HEK293T (cell line): Measurements from ENCODE around the gene ARL15.
A peak's percentile ranks its signal among the peaks of the same experiment; 100 is the strongest.

Experiments used
- CTCF ChIA-PET: fragments of 350-600 bp; formaldehyde crosslinking; extraction: SDS; loops from one replicate; lab custom pipeline; 2021; ENCODE audit warnings: antibody characterized with exemption, inconsistent platforms; lab: Yijun Ruan, JAX
- POLR2A ChIA-PET: fragments of 350-600 bp; formaldehyde crosslinking; extraction: SDS; loops from one replicate; lab custom pipeline; 2020; ENCODE audit warnings: antibody characterized with exemption, inconsistent platforms; lab: Yijun Ruan, JAX
- DNase-seq: peaks from one replicate; pipeline ENCODE4 v3.0.0; 2012; ENCODE audit warnings: mixed read lengths; ENCODE audit errors: extremely low spot score
- ARNT ChIP-seq: fragments of 450-650 bp; IDR thresholded peaks from 2 replicates; pipeline ENCODE4 v1.6.1; 2017; ENCODE audit warnings: mild to moderate bottlenecking
- BHLHE40 ChIP-seq: fragments of 450-650 bp; IDR thresholded peaks from 2 replicates; pipeline ENCODE4 v1.6.1; 2016; ENCODE audit warnings: mild to moderate bottlenecking, moderate library complexity, borderline replicate concordance
- CTBP1 ChIP-seq: fragments of 450-650 bp; IDR thresholded peaks from 2 replicates; pipeline ENCODE4 v1.6.1; 2016; ENCODE audit warnings: borderline replicate concordance
- ELF4 ChIP-seq: fragments of 450-650 bp; IDR thresholded peaks from 2 replicates; pipeline ENCODE4 v1.6.1; 2017; ENCODE audit warnings: antibody characterized with exemption
- FOXA1 ChIP-seq: fragments of 450-650 bp; IDR thresholded peaks from 2 replicates; pipeline ENCODE4 v1.6.1; 2016; ENCODE audit warnings: mild to moderate bottlenecking
- FOXK2 ChIP-seq: fragments of 450-650 bp; IDR thresholded peaks from 2 replicates; pipeline ENCODE4 v1.6.1; 2016; ENCODE audit warnings: mild to moderate bottlenecking
- FOXM1 ChIP-seq: fragments of 450-650 bp; IDR thresholded peaks from 2 replicates; pipeline ENCODE4 v1.6.1; 2017; ENCODE audit warnings: mild to moderate bottlenecking, borderline replicate concordance
- HDGF ChIP-seq: fragments of 450-650 bp; IDR thresholded peaks from 2 replicates; pipeline ENCODE4 v1.6.1; 2017; ENCODE audit warnings: antibody characterized with exemption, borderline replicate concordance
- L3MBTL2 ChIP-seq: fragments of 450-650 bp; conservative IDR thresholded peaks from 2 replicates; pipeline ENCODE4 v1.6.1; 2016; ENCODE audit warnings: mild to moderate bottlenecking
- LEF1 ChIP-seq: fragments of 450-650 bp; IDR thresholded peaks from 2 replicates; pipeline ENCODE4 v1.6.1; 2017; ENCODE audit warnings: mild to moderate bottlenecking, borderline replicate concordance
- NFRKB ChIP-seq: fragments of 450-650 bp; IDR thresholded peaks from 2 replicates; pipeline ENCODE4 v1.6.1; 2016; ENCODE audit warnings: mild to moderate bottlenecking, moderate library complexity
- SP1 ChIP-seq: fragments of 450-650 bp; IDR thresholded peaks from 2 replicates; pipeline ENCODE4 v1.6.1; 2017
- SUZ12 ChIP-seq: fragments of 450-650 bp; IDR thresholded peaks from 2 replicates; pipeline ENCODE4 v1.6.1; 2016; ENCODE audit warnings: mild to moderate bottlenecking
- TARDBP ChIP-seq: fragments of 450-650 bp; IDR thresholded peaks from 2 replicates; pipeline ENCODE4 v1.6.1; 2016
- ZNF384 ChIP-seq: fragments of 450-650 bp; IDR thresholded peaks from 2 replicates; pipeline ENCODE4 v1.6.1; 2016
- TF ChIP-seq, protein P1 (sequence below): fragments of 450-650 bp; IDR thresholded peaks from 2 replicates; pipeline ENCODE4 v1.6.1; 2016

The ARL15 gene

GRCh38 chr5:54178991-54179390 is 131.4 kb downstream of the ARL15 start:
- no peak for TF ChIP-seq L3MBTL2
- TF ChIP-seq LEF1: no peak
- TF ChIP-seq ZNF384: no peak
- no peak for TF ChIP-seq TARDBP
- no peak for TF ChIP-seq BHLHE40
- TF ChIP-seq SP1: no peak
- TF ChIP-seq, protein P1, sequence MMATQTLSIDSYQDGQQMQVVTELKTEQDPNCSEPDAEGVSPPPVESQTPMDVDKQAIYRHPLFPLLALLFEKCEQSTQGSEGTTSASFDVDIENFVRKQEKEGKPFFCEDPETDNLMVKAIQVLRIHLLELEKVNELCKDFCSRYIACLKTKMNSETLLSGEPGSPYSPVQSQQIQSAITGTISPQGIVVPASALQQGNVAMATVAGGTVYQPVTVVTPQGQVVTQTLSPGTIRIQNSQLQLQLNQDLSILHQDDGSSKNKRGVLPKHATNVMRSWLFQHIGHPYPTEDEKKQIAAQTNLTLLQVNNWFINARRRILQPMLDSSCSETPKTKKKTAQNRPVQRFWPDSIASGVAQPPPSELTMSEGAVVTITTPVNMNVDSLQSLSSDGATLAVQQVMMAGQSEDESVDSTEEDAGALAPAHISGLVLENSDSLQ: no peak
- no peak for TF ChIP-seq SUZ12
- no peak for TF ChIP-seq HDGF
- no peak for TF ChIP-seq FOXK2
- no peak for TF ChIP-seq FOXM1
- no peak for TF ChIP-seq ARNT
- no peak for TF ChIP-seq NFRKB
- no peak for TF ChIP-seq FOXA1
- no peak for TF ChIP-seq CTBP1
- TF ChIP-seq ELF4: no peak

GRCh38 chr5:54178207-54178606 is 132.2 kb downstream of the ARL15 start:
- TF ChIP-seq LEF1 (no peak), SP1 (no peak), SUZ12 (no peak), FOXK2 (no peak), BHLHE40 (no peak), FOXM1 (no peak), NFRKB (no peak), ARNT (no peak), TARDBP (no peak), HDGF (no peak), L3MBTL2 (no peak), ELF4 (no peak), CTBP1 (no peak), FOXA1 (no peak), ZNF384 (no peak)
- TF ChIP-seq, protein P1: no peak
- POLR2A ChIA-PET: no interaction called here
- no peak for DNase-seq
- CTCF ChIA-PET: no interaction called here

More at GRCh38 chr5:54178991-54179390, 131.4 kb downstream of the ARL15 start:
- ChIA-PET POLR2A (no interaction called here), CTCF (no interaction called here)
- no peak for DNase-seq

GRCh38 chr5:54177058-54177457 is 133.3 kb downstream of the ARL15 start:
- POLR2A ChIA-PET: no interaction called here
- CTCF ChIA-PET: no interaction called here
- TF ChIP-seq FOXM1: no peak
- TF ChIP-seq NFRKB: no peak
- no peak for TF ChIP-seq BHLHE40
- TF ChIP-seq ARNT: no peak
- TF ChIP-seq SUZ12: no peak
- no peak for TF ChIP-seq LEF1
- TF ChIP-seq TARDBP: no peak
- no peak for TF ChIP-seq CTBP1
- no peak for TF ChIP-seq FOXK2
- TF ChIP-seq, protein P1: no peak
- TF ChIP-seq ZNF384: no peak
- no peak for TF ChIP-seq HDGF
- TF ChIP-seq L3MBTL2: no peak
- no peak for TF ChIP-seq FOXA1
- TF ChIP-seq SP1: no peak
- TF ChIP-seq ELF4: no peak
- DNase-seq: no peak

GRCh38 chr5:54176066-54176830 is 134.1 kb downstream of the ARL15 start:
- POLR2A ChIA-PET: no interaction called here
- CTCF ChIA-PET: no interaction called here
- DNase-seq: no peak
- TF ChIP-seq TARDBP: no peak
- TF ChIP-seq CTBP1: no peak
- no peak for TF ChIP-seq SP1
- TF ChIP-seq ZNF384: no peak
- no peak for TF ChIP-seq ELF4
- TF ChIP-seq LEF1: no peak
- TF ChIP-seq FOXM1: no peak
- TF ChIP-seq ARNT: no peak

- CTCF ChIA-PET: no interaction called here
- no peak for DNase-seq
- TF ChIP-seq, protein P1: 0 out of 2 replicates have a peak, but pooled peaks have one; percentile 20
- TF ChIP-seq ZNF384 (no peak), SP1 (no peak), BHLHE40 (no peak)
- POLR2A ChIA-PET: no interaction called here
Observed at GRCh38 chr5:54173251-54173650, 137.1 kb downstream of the ARL15 start.
